ENCODE data around the gene F10.

GRCh38 chr13:113073942-113074341, 48.7 kb upstream of the F10 start:
- TF ChIP-seq, protein P1, sequence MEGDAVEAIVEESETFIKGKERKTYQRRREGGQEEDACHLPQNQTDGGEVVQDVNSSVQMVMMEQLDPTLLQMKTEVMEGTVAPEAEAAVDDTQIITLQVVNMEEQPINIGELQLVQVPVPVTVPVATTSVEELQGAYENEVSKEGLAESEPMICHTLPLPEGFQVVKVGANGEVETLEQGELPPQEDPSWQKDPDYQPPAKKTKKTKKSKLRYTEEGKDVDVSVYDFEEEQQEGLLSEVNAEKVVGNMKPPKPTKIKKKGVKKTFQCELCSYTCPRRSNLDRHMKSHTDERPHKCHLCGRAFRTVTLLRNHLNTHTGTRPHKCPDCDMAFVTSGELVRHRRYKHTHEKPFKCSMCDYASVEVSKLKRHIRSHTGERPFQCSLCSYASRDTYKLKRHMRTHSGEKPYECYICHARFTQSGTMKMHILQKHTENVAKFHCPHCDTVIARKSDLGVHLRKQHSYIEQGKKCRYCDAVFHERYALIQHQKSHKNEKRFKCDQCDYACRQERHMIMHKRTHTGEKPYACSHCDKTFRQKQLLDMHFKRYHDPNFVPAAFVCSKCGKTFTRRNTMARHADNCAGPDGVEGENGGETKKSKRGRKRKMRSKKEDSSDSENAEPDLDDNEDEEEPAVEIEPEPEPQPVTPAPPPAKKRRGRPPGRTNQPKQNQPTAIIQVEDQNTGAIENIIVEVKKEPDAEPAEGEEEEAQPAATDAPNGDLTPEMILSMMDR (IDR thresholded peaks at IDR 0.05), result no peak
- no peak for TF ChIP-seq POLR2A (IDR thresholded peaks at IDR 0.05)
